ENCODE results near the gene RMDN3. TPM values are rescaled to one million over a fixed set of nuclear protein-coding genes. Genes with fewer than 3 reads are reported as not detected.
A peak's percentile ranks its signal among the peaks of the same experiment; 100 is the strongest.

Gene RMDN3
- total RNA-seq, 1 experiment from 2014 or later = 43.1 TPM

- Histone ChIP-seq H3K9me3 (no peaks in the 10 kb centered on the region), H3K4me3 (no peak overlapping the region), H3K27me3 (no peaks in the 10 kb centered on the region), H3K36me3 (peaks cover 54% of the 10 kb centered on the region)
- no peak for DNase-seq
Observed at GRCh38 chr15:40739047-40739446, 16.0 kb downstream of the RMDN3 start.

- no peaks in the 10 kb centered on the region for H3K27me3 ChIP-seq
- H3K36me3 ChIP-seq = peaks cover 54% of the 10 kb centered on the region
- H3K9me3 ChIP-seq = no peaks in the 10 kb centered on the region
- no peak overlapping the region for H3K4me3 ChIP-seq
- no peak for DNase-seq
Observed at GRCh38 chr15:40737048-40737447, 18.0 kb downstream of the RMDN3 start.

- Histone ChIP-seq H3K9me3 (no peaks in the 10 kb centered on the region), H3K36me3 (peaks cover 55% of the 10 kb centered on the region), H3K4me3 (no peak overlapping the region), H3K27me3 (no peaks in the 10 kb centered on the region)
- DNase-seq = no peak
Observed at GRCh38 chr15:40736575-40736974, 18.5 kb downstream of the RMDN3 start.

- Histone ChIP-seq H3K9me3 (no peaks in the 10 kb centered on the region), H3K27me3 (no peaks in the 10 kb centered on the region), H3K36me3 (peaks cover 51% of the 10 kb centered on the region), H3K4me3 (no peak overlapping the region)
- peak; percentile 22 for DNase-seq
Observed at GRCh38 chr15:40731034-40731433, 24.0 kb downstream of the RMDN3 start.

GRCh38 chr15:40723919-40724318 is 31.1 kb downstream of the RMDN3 start:
- Histone ChIP-seq H3K36me3 (peaks cover 26% of the 10 kb centered on the region), H3K27me3 (no peaks in the 10 kb centered on the region), H3K9me3 (no peaks in the 10 kb centered on the region), H3K4me3 (no peak overlapping the region)
- no peak for DNase-seq

- peaks cover 24% of the 10 kb centered on the region for H3K36me3 ChIP-seq
- no peak overlapping the region for H3K4me3 ChIP-seq
- H3K27me3 ChIP-seq = no peaks in the 10 kb centered on the region
- DNase-seq = no peak
- no peaks in the 10 kb centered on the region for H3K9me3 ChIP-seq
Observed at GRCh38 chr15:40722934-40723333, 32.1 kb downstream of the RMDN3 start.

- H3K36me3 ChIP-seq = peaks cover 24% of the 10 kb centered on the region
- DNase-seq = no peak
- H3K27me3 ChIP-seq = no peaks in the 10 kb centered on the region
- H3K9me3 ChIP-seq = no peaks in the 10 kb centered on the region
- H3K4me3 ChIP-seq = no peak overlapping the region
Observed at GRCh38 chr15:40722354-40722753, 32.7 kb downstream of the RMDN3 start.

- peaks cover 24% of the 10 kb centered on the region for H3K36me3 ChIP-seq
- H3K27me3 ChIP-seq = no peaks in the 10 kb centered on the region
- no peak for DNase-seq
- H3K9me3 ChIP-seq = no peaks in the 10 kb centered on the region
- no peak overlapping the region for H3K4me3 ChIP-seq
Observed at GRCh38 chr15:40721701-40722100, 33.4 kb downstream of the RMDN3 start.

GRCh38 chr15:40716165-40716564 is 38.9 kb downstream of the RMDN3 start:
- peaks cover 22% of the 10 kb centered on the region for H3K36me3 ChIP-seq
- no peaks in the 10 kb centered on the region for H3K9me3 ChIP-seq

GRCh38 chr15:40714144-40714543 is 40.9 kb downstream of the RMDN3 start:
- Histone ChIP-seq H3K27me3 (no peaks in the 10 kb centered on the region), H3K4me3 (no peak overlapping the region), H3K36me3 (peaks cover 23% of the 10 kb centered on the region), H3K9me3 (no peaks in the 10 kb centered on the region)
- no peak for DNase-seq

More at GRCh38 chr15:40716165-40716564, 38.9 kb downstream of the RMDN3 start:
- Histone ChIP-seq H3K27me3 (no peaks in the 10 kb centered on the region), H3K4me3 (no peak overlapping the region)
- DNase-seq = no peak

- Histone ChIP-seq H3K9me3 (no peaks in the 10 kb centered on the region), H3K36me3 (peaks cover 42% of the 10 kb centered on the region), H3K4me3 (no peak overlapping the region), H3K27me3 (no peaks in the 10 kb centered on the region)
- no peak for DNase-seq
Observed at GRCh38 chr15:40706121-40706520, 48.9 kb downstream of the RMDN3 start.

GRCh38 chr15:40702077-40702476 is 53.0 kb downstream of the RMDN3 start:
- Histone ChIP-seq H3K36me3 (peaks cover 36% of the 10 kb centered on the region), H3K27me3 (no peaks in the 10 kb centered on the region), H3K4me3 (no peak overlapping the region), H3K9me3 (no peaks in the 10 kb centered on the region)
- no peak for DNase-seq

GRCh38 chr15:40697916-40698315 is 57.1 kb downstream of the RMDN3 start:
- DNase-seq = no peak
- peaks cover 29% of the 10 kb centered on the region for H3K36me3 ChIP-seq

GRCh38 chr15:40696228-40696627 is 58.8 kb downstream of the RMDN3 start:
- Histone ChIP-seq H3K36me3 (peaks cover 21% of the 10 kb centered on the region), H3K4me3 (peak overlapping the region; percentile 97), H3K27me3 (no peaks in the 10 kb centered on the region), H3K9me3 (no peaks in the 10 kb centered on the region)
- DNase-seq = no peak

More at GRCh38 chr15:40697916-40698315, 57.1 kb downstream of the RMDN3 start:
- no peak overlapping the region for H3K4me3 ChIP-seq
- H3K27me3 ChIP-seq = no peaks in the 10 kb centered on the region
- H3K9me3 ChIP-seq = no peaks in the 10 kb centered on the region

- peak; percentile 48 for DNase-seq
- H3K36me3 ChIP-seq = peaks cover 21% of the 10 kb centered on the region
- peak overlapping the region; percentile 97 for H3K4me3 ChIP-seq
- H3K9me3 ChIP-seq = no peaks in the 10 kb centered on the region
- no peaks in the 10 kb centered on the region for H3K27me3 ChIP-seq
Observed at GRCh38 chr15:40695469-40695890, 59.6 kb downstream of the RMDN3 start.

GRCh38 chr15:40694688-40695468 is 60.2 kb downstream of the RMDN3 start, which contains the start of gene RAD51:
Gene RAD51 (plus strand): TSS chr15:40695174. CDS start chr15:40698759, 3,585 bp downstream.
- Histone ChIP-seq H3K36me3 (peaks cover 21% of the 10 kb centered on the region), H3K9me3 (no peaks in the 10 kb centered on the region), H3K27me3 (no peaks in the 10 kb centered on the region), H3K4me3 (peak within 1 kb of the TSS; percentile 97)
- DNase-seq = peak; percentile 92

GRCh38 chr15:40693904-40694687 is 61.0 kb downstream of the RMDN3 start:
- H3K4me3 ChIP-seq = peak overlapping the region; percentile 97

More at GRCh38 chr15:40693904-40694687, 61.0 kb downstream of the RMDN3 start:
- Histone ChIP-seq H3K27me3 (no peaks in the 10 kb centered on the region), H3K9me3 (no peaks in the 10 kb centered on the region), H3K36me3 (peaks cover 14% of the 10 kb centered on the region)
- no peak for DNase-seq

Data from MG63 (cell line).